SK-N-SH treated with all-trans-retinoic acid at 6 μM for 48 hours (cell line): ENCODE results near the gene ACAD10.

ENCODE experiments used
- ATAC-seq: fragments of 200-7000 bp; cut with Tn5 transposase; 3 replicates; pipeline ENCODE4 v1.9.1; 2020; ENCODE audit warnings: mild to moderate bottlenecking, moderate library complexity
- ARNTL ChIP-seq: fragments of 450-650 bp; formaldehyde crosslinking; IDR thresholded peaks from 2 replicates; pipeline ENCODE4 v1.5.0; 2020; ENCODE audit warnings: low read depth, mild to moderate bottlenecking, moderate library complexity, borderline replicate concordance
- BACH2 ChIP-seq: fragments of 250-450 bp; sonication (Bioruptor Pico); IDR thresholded peaks from 2 replicates; pipeline ENCODE4 v1.9.0; 2021; ENCODE audit warnings: mild to moderate bottlenecking, borderline replicate concordance
- CSDC2 ChIP-seq: fragments of 250-450 bp; sonication (Bioruptor Pico); IDR thresholded peaks from 2 replicates; pipeline ENCODE4 v1.5.0; 2020; ENCODE audit warnings: mild to moderate bottlenecking, moderate library complexity
- GLIS3 ChIP-seq: fragments of 250-450 bp; sonication (Bioruptor Pico); IDR thresholded peaks from 2 replicates; pipeline ENCODE4 v1.5.0; 2020; ENCODE audit warnings: mild to moderate bottlenecking, moderate library complexity
- ISL1 ChIP-seq: fragments of 250-450 bp; sonication (Bioruptor Pico); IDR thresholded peaks from 2 replicates; pipeline ENCODE4 v2.1.2; 2022; ENCODE audit warnings: mild to moderate bottlenecking, moderate library complexity
- OSR1 ChIP-seq: fragments of 250-450 bp; sonication (Bioruptor Pico); IDR thresholded peaks from 2 replicates; pipeline ENCODE4 v1.8.0; 2022; ENCODE audit warnings: moderate library complexity, mild to moderate bottlenecking, inconsistent platforms
- PPARA ChIP-seq: fragments of 250-450 bp; sonication (Bioruptor Pico); IDR thresholded peaks from 2 replicates; pipeline ENCODE4 v1.5.0; 2020; ENCODE audit warnings: mild to moderate bottlenecking, borderline replicate concordance
- RARB ChIP-seq: fragments of 250-450 bp; sonication (Bioruptor Pico); IDR thresholded peaks from 2 replicates; pipeline ENCODE4 v1.8.0; 2021; ENCODE audit warnings: mild to moderate bottlenecking, moderate library complexity
- SNAI2 ChIP-seq: fragments of 250-450 bp; sonication (Bioruptor Pico); IDR thresholded peaks from 2 replicates; pipeline ENCODE4 v1.5.0; 2020; ENCODE audit warnings: mild to moderate bottlenecking, moderate library complexity
- TCF4 ChIP-seq: fragments of 250-450 bp; sonication (Bioruptor Pico); IDR thresholded peaks from 2 replicates; pipeline ENCODE4 v1.8.0; 2021; ENCODE audit warnings: mild to moderate bottlenecking, moderate library complexity, borderline replicate concordance
- TOX ChIP-seq: fragments of 250-450 bp; sonication (Bioruptor Pico); IDR thresholded peaks from 2 replicates; pipeline ENCODE4 v1.8.0; 2021; ENCODE audit warnings: mild to moderate bottlenecking, moderate library complexity, borderline replicate concordance
- ZC3H10 ChIP-seq: fragments of 250-450 bp; sonication (Bioruptor Pico); IDR thresholded peaks from 2 replicates; pipeline ENCODE4 v1.5.1; 2021; ENCODE audit warnings: mild to moderate bottlenecking, moderate library complexity
- ZFP3 ChIP-seq: fragments of 250-450 bp; sonication (Bioruptor Pico); IDR thresholded peaks from 2 replicates; pipeline ENCODE4 v1.5.0; 2020; ENCODE audit warnings: mild to moderate bottlenecking, moderate library complexity
- ZFP30 ChIP-seq: fragments of 450-650 bp; formaldehyde crosslinking; IDR thresholded peaks from 2 replicates; pipeline ENCODE4 v1.5.0; 2022; ENCODE audit warnings: mild to moderate bottlenecking, moderate library complexity
- ZNF565 ChIP-seq: fragments of 450-650 bp; formaldehyde crosslinking; conservative IDR thresholded peaks from 2 replicates; pipeline ENCODE4 v1.5.0; 2020; ENCODE audit warnings: low read depth, mild to moderate bottlenecking, moderate library complexity
- ZNF70 ChIP-seq: fragments of 450-650 bp; formaldehyde crosslinking; IDR thresholded peaks from 2 replicates; pipeline ENCODE4 v1.5.0; 2020; ENCODE audit warnings: mild to moderate bottlenecking, moderate library complexity
- ZNF8 ChIP-seq: fragments of 450-650 bp; formaldehyde crosslinking; IDR thresholded peaks from 2 replicates; pipeline ENCODE4 v1.5.0; 2020; ENCODE audit warnings: mild to moderate bottlenecking, moderate library complexity
- TF ChIP-seq, protein P1 (sequence below): fragments of 250-450 bp; sonication (Bioruptor Pico); IDR thresholded peaks from 2 replicates; pipeline ENCODE4 v1.5.1; 2020; ENCODE audit warnings: low read depth, mild to moderate bottlenecking, moderate library complexity
- TF ChIP-seq, protein P2 (sequence below): fragments of 250-450 bp; sonication (Bioruptor Pico); IDR thresholded peaks from 2 replicates; pipeline ENCODE4 v1.8.0; 2021; ENCODE audit warnings: low read depth, mild to moderate bottlenecking, moderate library complexity, borderline replicate concordance
- TF ChIP-seq, protein P3 (sequence below): fragments of 250-450 bp; sonication (Bioruptor Pico); IDR thresholded peaks from 2 replicates; pipeline ENCODE4 v1.5.0; 2020; ENCODE audit warnings: mild to moderate bottlenecking, moderate library complexity

Gene ACAD10

DNA sequence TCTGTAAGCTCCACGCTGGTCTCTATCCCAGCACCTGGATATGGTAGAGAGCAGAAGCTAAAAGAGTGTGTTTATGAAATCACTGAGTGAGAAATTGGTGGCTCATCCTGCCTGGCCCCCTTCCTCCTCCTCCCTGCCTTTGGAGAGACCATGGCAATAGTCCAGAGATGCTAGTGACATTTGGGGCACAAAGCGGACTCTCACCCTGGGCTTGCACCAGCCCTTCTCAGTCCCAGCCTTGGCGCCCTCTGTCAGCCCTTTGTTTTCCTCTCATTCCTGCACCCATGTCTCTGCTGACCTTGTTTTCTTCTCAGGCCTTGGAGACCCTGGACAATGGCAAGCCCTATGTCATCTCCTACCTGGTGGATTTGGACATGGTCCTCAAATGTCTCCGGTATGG, 99.1 kb downstream of the ACAD10 start (continued):
- TF ChIP-seq ISL1 (CRISPR knock-in tag): no peak

DNA sequence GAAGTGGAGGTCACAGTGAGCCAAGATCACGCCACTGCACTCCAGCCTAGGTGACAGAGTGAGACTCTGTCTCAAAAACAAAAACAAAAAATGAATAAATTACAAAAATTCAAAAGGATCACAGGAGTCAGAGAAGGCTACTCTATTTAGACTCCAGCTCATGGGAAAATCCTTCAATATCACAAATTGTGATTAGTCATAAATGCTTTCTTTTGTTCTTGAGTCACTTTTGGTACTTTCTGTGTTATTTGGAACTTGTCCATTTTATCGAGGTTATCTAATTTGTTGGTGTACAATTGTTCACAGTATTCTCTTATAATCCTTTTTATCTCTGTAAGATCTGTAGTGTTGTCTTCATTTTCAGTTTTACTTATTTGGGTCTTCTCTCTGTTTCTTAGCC, 99.8 kb downstream of the ACAD10 start:
- no peak for TF ChIP-seq OSR1
- TF ChIP-seq CSDC2: no peak
- no peak for TF ChIP-seq TCF4 (CRISPR knock-in tag)
- TF ChIP-seq RARB: no peak
- no peak for TF ChIP-seq ZNF565 (CRISPR knock-in tag)
- no peak for TF ChIP-seq ZFP3 (CRISPR knock-in tag)
- TF ChIP-seq, protein P1, sequence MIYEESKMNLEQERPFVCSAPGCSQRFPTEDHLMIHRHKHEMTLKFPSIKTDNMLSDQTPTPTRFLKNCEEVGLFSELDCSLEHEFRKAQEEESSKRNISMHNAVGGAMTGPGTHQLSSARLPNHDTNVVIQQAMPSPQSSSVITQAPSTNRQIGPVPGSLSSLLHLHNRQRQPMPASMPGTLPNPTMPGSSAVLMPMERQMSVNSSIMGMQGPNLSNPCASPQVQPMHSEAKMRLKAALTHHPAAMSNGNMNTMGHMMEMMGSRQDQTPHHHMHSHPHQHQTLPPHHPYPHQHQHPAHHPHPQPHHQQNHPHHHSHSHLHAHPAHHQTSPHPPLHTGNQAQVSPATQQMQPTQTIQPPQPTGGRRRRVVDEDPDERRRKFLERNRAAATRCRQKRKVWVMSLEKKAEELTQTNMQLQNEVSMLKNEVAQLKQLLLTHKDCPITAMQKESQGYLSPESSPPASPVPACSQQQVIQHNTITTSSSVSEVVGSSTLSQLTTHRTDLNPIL (CRISPR knock-in tag): no peak
- TF ChIP-seq TOX: no peak
- no peak for TF ChIP-seq ZNF8 (CRISPR knock-in tag)
- no peak for TF ChIP-seq BACH2
- TF ChIP-seq ISL1 (CRISPR knock-in tag): no peak
- TF ChIP-seq ZFP30: no peak
- no peak for TF ChIP-seq SNAI2 (CRISPR knock-in tag)
- TF ChIP-seq PPARA (CRISPR knock-in tag): no peak
- TF ChIP-seq GLIS3: no peak
- TF ChIP-seq ZC3H10 (CRISPR knock-in tag): no peak
- TF ChIP-seq, protein P2, sequence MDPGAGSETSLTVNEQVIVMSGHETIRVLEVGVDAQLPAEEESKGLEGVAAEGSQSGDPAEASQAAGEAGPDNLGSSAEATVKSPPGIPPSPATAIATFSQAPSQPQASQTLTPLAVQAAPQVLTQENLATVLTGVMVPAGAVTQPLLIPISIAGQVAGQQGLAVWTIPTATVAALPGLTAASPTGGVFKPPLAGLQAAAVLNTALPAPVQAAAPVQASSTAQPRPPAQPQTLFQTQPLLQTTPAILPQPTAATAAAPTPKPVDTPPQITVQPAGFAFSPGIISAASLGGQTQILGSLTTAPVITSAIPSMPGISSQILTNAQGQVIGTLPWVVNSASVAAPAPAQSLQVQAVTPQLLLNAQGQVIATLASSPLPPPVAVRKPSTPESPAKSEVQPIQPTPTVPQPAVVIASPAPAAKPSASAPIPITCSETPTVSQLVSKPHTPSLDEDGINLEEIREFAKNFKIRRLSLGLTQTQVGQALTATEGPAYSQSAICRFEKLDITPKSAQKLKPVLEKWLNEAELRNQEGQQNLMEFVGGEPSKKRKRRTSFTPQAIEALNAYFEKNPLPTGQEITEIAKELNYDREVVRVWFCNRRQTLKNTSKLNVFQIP (CRISPR knock-in tag): no peak
- TF ChIP-seq ARNTL: no peak

DNA sequence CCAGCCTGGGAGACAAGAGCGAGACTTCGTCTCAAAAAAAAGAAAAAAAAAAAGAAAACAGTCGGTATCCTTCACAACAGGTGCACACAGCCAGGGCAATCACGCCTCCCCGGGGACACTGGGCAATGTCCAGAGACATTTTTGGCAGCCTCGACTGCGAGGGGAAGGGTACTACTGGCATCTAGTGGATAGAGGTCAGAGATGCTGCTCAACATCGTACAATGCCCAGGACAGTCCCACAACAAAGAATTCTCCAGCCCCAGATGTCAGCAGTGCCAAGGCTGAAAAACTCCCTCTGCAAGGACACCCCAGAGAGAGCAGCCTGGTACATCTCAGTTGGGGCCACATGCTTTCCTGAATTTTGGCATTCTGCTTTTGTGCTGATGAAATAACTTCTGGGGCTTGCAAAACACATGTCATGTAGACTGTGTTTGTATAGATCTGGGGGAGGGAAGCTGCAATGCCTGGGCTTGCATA, 102.4 kb downstream of the ACAD10 start:
- peak; percentile 20; the same call in 2 of the 3 replicates for ATAC-seq
- TF ChIP-seq PPARA (CRISPR knock-in tag) (no peak), ZNF70 (CRISPR knock-in tag) (no peak), TCF4 (CRISPR knock-in tag) (no peak), TOX (no peak), ZFP30 (no peak), ARNTL (no peak)
- TF ChIP-seq, protein P3, sequence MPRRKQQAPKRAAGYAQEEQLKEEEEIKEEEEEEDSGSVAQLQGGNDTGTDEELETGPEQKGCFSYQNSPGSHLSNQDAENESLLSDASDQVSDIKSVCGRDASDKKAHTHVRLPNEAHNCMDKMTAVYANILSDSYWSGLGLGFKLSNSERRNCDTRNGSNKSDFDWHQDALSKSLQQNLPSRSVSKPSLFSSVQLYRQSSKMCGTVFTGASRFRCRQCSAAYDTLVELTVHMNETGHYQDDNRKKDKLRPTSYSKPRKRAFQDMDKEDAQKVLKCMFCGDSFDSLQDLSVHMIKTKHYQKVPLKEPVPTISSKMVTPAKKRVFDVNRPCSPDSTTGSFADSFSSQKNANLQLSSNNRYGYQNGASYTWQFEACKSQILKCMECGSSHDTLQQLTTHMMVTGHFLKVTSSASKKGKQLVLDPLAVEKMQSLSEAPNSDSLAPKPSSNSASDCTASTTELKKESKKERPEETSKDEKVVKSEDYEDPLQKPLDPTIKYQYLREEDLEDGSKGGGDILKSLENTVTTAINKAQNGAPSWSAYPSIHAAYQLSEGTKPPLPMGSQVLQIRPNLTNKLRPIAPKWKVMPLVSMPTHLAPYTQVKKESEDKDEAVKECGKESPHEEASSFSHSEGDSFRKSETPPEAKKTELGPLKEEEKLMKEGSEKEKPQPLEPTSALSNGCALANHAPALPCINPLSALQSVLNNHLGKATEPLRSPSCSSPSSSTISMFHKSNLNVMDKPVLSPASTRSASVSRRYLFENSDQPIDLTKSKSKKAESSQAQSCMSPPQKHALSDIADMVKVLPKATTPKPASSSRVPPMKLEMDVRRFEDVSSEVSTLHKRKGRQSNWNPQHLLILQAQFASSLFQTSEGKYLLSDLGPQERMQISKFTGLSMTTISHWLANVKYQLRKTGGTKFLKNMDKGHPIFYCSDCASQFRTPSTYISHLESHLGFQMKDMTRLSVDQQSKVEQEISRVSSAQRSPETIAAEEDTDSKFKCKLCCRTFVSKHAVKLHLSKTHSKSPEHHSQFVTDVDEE (CRISPR knock-in tag): no peak
- TF ChIP-seq, protein P2 (CRISPR knock-in tag): no peak

More for the DNA sequence above, 99.8 kb downstream of the ACAD10 start:
- ATAC-seq: no peak

DNA sequence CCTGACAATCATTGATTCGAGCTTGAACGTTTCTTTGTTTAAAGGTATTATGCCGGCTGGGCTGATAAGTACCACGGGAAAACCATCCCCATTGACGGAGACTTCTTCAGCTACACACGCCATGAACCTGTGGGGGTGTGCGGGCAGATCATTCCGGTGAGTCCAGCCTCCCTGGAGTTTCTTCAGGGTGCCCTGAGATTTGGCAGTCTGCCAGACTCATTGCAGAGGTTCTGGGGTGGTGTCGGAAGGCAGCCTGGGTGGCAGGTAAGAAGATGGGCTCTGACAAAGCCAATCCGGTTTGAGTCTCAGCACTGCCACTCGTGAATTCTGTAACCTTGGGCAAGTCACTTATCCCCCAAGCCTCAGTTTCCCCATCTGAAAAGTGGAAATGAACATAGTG, 103.9 kb downstream of the ACAD10 start:
- no peak for TF ChIP-seq GLIS3
- no peak for TF ChIP-seq PPARA (CRISPR knock-in tag)
- TF ChIP-seq, protein P3 (CRISPR knock-in tag): no peak
- no peak for TF ChIP-seq ZC3H10 (CRISPR knock-in tag)
- no peak for ATAC-seq
